Activated naive CD8-positive, alpha-beta T cell treated with anti-CD3 and anti-CD28 coated beads for 36 hours (primary cell): ENCODE measurements around the gene ZFP69B. TPM values are rescaled to one million over a fixed set of nuclear protein-coding genes. Genes with fewer than 3 reads are reported as not detected.

Experiments
- DNase-seq: peaks from one replicate; pipeline ENCODE4 v3.0.0; 2021
- H3K27ac Mint-ChIP-seq: one replicate; pipeline ENCODE4 v1.8.0; 2022; ENCODE audit warnings: mild to moderate bottlenecking, moderate library complexity, mixed read lengths
- H3K27me3 Mint-ChIP-seq: one replicate; pipeline ENCODE4 v1.8.0; 2022; ENCODE audit warnings: mild to moderate bottlenecking, mixed read lengths
- H3K36me3 Mint-ChIP-seq: one replicate; pipeline ENCODE4 v1.8.0; 2021; ENCODE audit warnings: mild to moderate bottlenecking, mixed read lengths
- H3K4me1 Mint-ChIP-seq: one replicate; pipeline ENCODE4 v1.8.0; 2021; ENCODE audit warnings: mixed read lengths
- H3K4me3 Mint-ChIP-seq: one replicate; pipeline ENCODE4 v1.8.0; 2022; ENCODE audit warnings: mild to moderate bottlenecking, moderate library complexity, mixed read lengths
- H3K9me3 Mint-ChIP-seq: one replicate; pipeline ENCODE4 v1.8.0; 2022; ENCODE audit warnings: mixed read lengths
- total RNA-seq, 2 experiments: library from RNA; stranded (reverse); gene quantifications; one replicate each; pipeline ENCODE4 v1.2.3, GENCODE V29; 2021

The ZFP69B gene
- total RNA-seq, 2 experiments from 2014 or later: 8.0 to 8.3 TPM

DNA sequence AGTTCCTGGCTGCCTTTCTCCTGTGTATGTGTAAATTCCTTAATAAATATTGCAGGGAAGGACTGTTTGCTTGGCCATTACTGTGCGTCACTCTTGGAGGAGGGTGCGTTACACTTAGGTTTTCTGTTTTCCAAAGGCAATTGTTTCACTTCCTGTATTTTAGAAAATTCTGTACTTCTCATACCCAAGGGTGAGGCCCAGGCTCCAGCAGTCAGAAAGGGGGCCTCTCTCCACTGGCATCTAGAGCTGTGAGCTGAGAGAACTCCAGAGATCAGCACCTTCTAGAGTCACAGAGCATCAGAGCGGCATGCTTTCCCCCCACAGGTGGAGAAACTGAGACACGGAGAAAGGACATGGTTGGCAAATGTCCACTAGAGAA lies 27.0 kb upstream of the ZFP69B start:
- H3K27ac Mint-ChIP-seq: no peak overlapping the region
- peaks cover 79% of the 10 kb centered on the region for H3K36me3 Mint-ChIP-seq
- DNase-seq: no peak
- H3K4me1 Mint-ChIP-seq: peaks cover 15% of the 10 kb centered on the region
- H3K27me3 Mint-ChIP-seq: no peaks in the 10 kb centered on the region
- peaks cover 15% of the 10 kb centered on the region for H3K9me3 Mint-ChIP-seq
- H3K4me3 Mint-ChIP-seq: no peak overlapping the region

DNA sequence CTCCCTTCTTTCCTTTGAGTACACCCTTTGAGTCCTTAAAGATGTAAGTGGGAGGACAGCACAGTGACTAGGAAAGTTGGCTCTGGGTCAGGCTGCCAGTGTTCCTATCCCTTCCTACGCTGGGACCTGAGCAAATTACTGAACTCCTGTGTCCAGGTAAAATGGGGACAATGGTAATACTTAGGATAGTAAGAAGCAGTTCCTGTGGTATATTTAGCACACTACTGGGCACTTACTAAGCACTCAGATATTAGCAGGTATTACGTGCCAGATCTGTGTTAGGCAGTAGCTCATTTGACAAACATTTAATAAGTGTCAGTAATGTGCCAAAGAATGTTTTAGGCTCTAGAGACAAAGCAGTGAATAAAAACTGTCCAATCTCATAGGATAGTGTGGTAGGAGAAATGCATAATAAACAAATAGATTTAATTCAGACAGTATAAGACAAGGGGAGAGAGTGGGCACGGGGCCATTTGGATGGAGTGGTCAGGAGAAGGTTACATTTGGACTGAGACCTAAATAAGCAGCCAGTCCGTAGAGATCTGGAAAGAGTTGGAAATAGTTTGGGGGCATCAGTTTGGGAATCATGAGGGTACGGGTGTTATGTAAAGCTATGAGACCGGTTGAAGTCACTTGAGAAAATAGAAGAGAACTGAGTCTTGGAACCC lies 26.2 kb upstream of the ZFP69B start:
- peaks cover 73% of the 10 kb centered on the region for H3K36me3 Mint-ChIP-seq
- H3K27me3 Mint-ChIP-seq: no peaks in the 10 kb centered on the region
- peak overlapping the region; percentile 44 for H3K27ac Mint-ChIP-seq
- H3K9me3 Mint-ChIP-seq: peaks cover 15% of the 10 kb centered on the region
- peaks cover 13% of the 10 kb centered on the region for H3K4me1 Mint-ChIP-seq
- H3K4me3 Mint-ChIP-seq: no peak overlapping the region
- DNase-seq: no peak

DNA sequence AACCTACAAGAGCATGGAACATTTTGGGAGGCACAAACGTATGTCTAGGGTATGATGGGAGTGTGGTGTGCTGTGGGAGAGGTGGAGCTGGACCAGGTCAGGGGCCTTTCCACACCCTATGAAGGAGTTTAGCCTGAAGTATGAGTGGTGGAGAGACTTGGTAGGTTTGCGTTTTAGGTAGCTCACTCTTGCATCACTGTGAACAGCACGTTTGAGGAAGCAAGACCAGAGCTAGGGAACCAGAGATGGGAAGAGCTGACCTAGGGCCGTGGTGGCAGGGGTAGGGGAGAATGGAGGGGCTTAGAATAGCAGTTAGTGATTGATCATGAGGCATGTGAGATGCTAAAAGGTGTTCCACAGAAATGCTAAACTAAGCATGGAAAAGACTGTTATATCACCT lies 25.1 kb upstream of the ZFP69B start:
- no peak for DNase-seq
- Mint-ChIP-seq H3K9me3 (peaks cover 15% of the 10 kb centered on the region), H3K27ac (peak overlapping the region; percentile 9), H3K36me3 (peaks cover 70% of the 10 kb centered on the region), H3K4me1 (peaks cover 11% of the 10 kb centered on the region), H3K4me3 (no peak overlapping the region), H3K27me3 (no peaks in the 10 kb centered on the region)

DNA sequence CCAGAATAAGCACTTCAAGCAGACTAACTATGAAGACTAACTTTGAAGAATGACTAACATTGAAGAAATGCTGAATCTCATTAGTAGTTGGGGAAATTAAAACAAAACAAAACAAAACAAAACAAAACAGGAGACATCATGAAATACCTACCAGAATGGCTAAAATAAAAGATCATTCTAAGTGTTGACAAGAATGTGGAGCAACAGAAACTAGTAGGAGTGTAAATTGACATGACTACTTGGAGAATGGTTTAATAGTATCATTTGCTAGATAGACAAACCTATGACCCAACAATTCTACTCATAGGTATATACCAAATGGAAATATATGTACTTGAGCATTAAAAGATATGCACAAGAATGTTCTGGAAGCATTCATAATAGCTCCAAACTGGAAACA lies 18.9 kb upstream of the ZFP69B start:
- Mint-ChIP-seq H3K4me1 (peaks cover 2% of the 10 kb centered on the region), H3K9me3 (peaks cover 8% of the 10 kb centered on the region), H3K4me3 (no peak overlapping the region), H3K27me3 (no peaks in the 10 kb centered on the region), H3K27ac (no peak overlapping the region), H3K36me3 (peaks cover 27% of the 10 kb centered on the region)
- DNase-seq: no peak

DNA sequence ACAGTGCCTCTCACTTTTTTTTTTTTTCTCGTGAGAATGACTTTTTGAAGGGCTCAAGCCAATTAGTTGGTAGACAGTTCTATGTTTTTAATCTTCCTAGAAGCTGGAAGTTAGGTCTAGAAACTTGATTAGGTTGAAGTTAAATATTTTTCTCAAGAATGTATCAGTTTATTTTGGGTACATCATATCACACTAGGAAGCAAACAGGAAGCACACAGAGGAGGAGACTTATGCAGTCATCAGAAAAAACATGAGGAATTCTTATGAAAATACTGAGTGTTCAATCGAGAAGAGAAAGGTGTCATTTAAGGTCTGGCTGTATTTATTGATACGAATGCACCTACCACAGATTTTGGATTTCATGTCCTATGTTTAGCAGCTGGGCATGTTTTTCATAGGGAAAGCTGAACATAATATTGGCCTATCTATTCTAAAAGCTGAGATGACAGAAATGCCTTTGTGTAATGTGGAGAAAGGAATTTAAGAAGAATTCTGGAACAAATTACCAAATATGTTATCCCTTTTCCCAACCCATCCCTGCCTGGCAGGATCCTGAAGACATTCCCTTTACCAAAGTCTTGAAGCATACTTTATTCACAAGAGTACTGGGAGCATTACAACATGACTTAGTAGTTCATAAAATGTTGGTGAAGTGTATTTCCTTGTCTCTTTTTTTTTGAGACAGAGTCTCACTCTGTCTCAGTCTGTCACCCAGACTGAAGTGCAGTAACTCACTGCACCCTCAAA lies 17.5 kb upstream of the ZFP69B start:
- Mint-ChIP-seq H3K4me1 (no peaks in the 10 kb centered on the region), H3K9me3 (peaks cover 4% of the 10 kb centered on the region), H3K4me3 (no peak overlapping the region), H3K36me3 (peaks cover 20% of the 10 kb centered on the region), H3K27ac (no peak overlapping the region), H3K27me3 (no peaks in the 10 kb centered on the region)
- DNase-seq: no peak

DNA sequence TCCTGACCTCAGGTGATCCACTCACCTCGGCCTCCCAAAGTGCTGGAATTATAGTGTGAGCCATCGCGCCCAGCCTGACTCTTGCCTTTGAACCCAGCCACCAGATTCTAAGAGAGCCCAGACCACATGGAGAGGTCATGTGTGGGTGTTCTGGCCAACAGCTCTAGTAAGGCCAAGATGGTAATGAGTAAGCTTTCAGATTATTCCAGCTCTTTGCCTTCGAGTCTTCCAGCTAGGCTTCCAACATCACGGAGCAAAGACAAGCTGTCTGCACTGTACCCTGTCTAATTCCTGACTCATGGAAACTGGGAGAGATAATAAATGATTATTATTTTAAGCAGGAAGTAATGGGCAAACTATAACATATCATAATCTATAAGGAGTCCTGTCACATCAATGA lies 14.8 kb upstream of the ZFP69B start:
- DNase-seq: no peak
- Mint-ChIP-seq H3K4me3 (no peak overlapping the region), H3K27me3 (no peaks in the 10 kb centered on the region)

DNA sequence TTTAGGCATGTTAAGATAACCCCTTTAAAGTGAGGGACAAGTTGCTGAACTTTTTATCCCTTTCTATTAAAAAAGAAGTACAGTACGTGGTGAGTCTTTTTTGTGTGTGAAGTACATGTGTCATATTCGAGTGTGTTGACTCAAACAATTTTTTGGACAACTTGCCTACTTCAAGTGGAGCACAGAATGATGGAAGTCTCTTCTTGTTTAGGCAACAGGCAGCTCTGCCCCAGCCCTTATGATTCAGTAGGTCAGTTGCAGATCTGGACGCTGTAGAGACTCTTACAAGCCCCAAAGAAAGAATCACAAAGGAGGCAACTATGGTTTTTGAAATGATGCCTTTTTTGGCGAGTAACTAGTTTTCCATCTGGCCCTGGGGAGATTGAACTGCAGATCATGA lies 14.4 kb upstream of the ZFP69B start:
- Mint-ChIP-seq H3K4me3 (no peak overlapping the region), H3K4me1 (no peaks in the 10 kb centered on the region), H3K27me3 (no peaks in the 10 kb centered on the region), H3K9me3 (peaks cover 3% of the 10 kb centered on the region), H3K27ac (no peak overlapping the region), H3K36me3 (peaks cover 22% of the 10 kb centered on the region)
- no peak for DNase-seq

More for the DNA sequence above, 14.8 kb upstream of the ZFP69B start:
- Mint-ChIP-seq H3K36me3 (peaks cover 20% of the 10 kb centered on the region), H3K9me3 (peaks cover 3% of the 10 kb centered on the region), H3K27ac (no peak overlapping the region), H3K4me1 (no peaks in the 10 kb centered on the region)

DNA sequence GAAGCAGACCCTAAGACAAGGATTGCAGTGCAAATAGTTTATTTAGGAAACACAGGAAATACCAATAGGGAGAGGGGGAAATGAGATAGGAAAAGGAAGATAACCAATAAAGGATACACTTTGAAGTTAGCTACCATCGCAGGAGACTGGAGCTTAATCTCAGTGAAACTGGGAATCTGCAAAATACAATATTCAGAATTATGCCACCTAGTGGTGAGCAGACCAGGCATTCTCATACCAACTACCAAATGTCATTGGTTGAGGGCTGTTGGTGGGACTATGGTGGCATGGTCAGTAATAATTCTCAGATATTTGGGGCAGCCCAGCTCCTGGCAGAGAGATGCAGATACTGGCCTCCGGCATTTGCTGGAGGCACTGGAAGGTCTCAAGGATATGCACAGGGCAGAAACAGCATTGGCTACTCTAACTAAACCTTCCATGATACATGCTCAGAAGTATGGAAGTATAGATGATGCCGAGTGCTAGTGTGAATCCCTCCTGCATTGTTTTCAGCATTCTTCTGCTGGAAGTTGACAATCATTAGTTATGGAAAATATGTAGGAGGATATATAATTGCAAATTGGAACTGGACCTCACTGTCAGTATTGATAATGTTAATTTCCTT lies 11.8 kb upstream of the ZFP69B start:
- DNase-seq: no peak
- Mint-ChIP-seq H3K27me3 (no peaks in the 10 kb centered on the region), H3K4me3 (no peak overlapping the region), H3K9me3 (no peaks in the 10 kb centered on the region), H3K4me1 (no peaks in the 10 kb centered on the region), H3K27ac (no peak overlapping the region), H3K36me3 (peaks cover 21% of the 10 kb centered on the region)

DNA sequence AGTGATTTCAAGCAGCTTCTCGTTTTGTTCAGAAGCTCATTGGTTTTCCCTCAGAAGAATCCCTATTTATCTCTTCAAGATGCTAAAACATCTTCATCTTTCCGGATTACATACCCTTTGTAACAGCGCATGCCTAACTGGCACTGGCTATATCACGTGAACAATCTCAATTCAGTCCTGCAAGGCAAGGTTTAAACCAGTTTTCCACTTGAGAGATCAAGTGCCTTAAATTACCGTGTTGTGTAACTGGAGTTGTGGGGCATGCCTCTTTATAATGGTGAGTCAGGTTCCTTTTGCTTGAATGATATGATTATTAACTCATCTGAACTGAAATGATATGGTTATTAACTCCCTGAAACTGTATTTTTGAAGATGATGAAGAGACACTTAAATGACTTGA lies 11.0 kb upstream of the ZFP69B start:
- peaks cover 17% of the 10 kb centered on the region for H3K36me3 Mint-ChIP-seq
- no peak overlapping the region for H3K27ac Mint-ChIP-seq
- no peaks in the 10 kb centered on the region for H3K9me3 Mint-ChIP-seq
- H3K4me3 Mint-ChIP-seq: no peak overlapping the region
- no peaks in the 10 kb centered on the region for H3K27me3 Mint-ChIP-seq
- no peaks in the 10 kb centered on the region for H3K4me1 Mint-ChIP-seq
- DNase-seq: no peak

DNA sequence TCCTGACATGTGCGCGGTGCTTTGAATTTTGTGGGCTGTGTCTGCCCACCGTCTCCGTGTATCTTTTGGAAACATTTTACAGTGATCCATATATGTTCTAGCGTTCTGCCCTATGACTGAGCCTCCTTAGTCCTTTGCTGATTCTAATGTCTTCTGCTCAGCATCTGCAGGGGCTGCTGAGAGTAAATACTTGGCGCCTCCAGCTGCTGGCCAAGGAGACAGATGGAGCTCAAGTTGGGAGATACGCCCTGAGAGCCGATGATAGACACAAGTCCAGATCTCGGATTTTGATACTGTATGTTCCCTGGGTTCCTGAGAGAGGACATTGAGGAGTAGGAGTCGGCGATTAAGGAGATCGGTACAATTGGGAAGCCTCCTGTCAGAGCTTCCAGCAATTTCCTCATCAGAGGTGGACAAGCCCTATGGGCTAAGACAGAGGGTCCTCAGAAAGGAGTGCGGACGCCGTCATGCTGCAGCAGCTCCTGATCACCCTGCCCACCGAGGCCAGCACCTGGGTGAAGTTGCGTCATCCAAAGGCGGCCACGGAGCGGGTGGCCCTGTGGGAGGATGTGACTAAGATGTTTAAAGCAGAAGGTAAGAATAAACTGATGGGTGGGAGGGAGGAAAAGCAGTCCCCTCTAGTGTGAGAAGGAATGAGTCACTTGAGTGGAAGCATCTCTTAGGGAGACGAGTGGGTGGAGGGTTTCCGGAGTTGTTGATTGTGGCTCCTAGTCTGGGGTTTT lies 390 bp downstream of the ZFP69B start:
- DNase-seq: peak; percentile 89
- H3K4me3 Mint-ChIP-seq: peak overlapping the region; percentile 86
- H3K4me1 Mint-ChIP-seq: peaks cover 29% of the 10 kb centered on the region
- H3K27ac Mint-ChIP-seq: peak overlapping the region; percentile 97
- peaks cover 46% of the 10 kb centered on the region for H3K9me3 Mint-ChIP-seq
- no peaks in the 10 kb centered on the region for H3K27me3 Mint-ChIP-seq
- peaks cover 70% of the 10 kb centered on the region for H3K36me3 Mint-ChIP-seq

DNA sequence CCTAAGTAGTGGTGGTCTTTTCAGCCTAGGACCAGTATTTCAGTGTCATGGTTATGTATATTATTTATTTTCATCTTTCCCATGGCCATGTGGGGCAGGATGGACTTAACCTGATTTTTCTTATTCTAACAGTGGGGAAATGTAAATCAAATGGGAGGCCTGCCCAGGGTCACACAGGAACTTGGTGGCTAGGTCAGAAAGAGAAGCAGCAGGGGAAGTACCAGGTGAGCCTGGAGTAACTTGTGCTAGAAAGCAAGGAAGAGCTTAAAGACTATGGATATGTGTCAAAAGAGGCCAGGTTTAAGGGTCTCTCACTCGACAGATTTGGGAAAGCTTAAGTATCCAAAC lies 936 bp downstream of the ZFP69B start:
- Mint-ChIP-seq H3K4me3 (peak overlapping the region; percentile 86), H3K27ac (peak overlapping the region; percentile 97)
- DNase-seq: no peak

DNA sequence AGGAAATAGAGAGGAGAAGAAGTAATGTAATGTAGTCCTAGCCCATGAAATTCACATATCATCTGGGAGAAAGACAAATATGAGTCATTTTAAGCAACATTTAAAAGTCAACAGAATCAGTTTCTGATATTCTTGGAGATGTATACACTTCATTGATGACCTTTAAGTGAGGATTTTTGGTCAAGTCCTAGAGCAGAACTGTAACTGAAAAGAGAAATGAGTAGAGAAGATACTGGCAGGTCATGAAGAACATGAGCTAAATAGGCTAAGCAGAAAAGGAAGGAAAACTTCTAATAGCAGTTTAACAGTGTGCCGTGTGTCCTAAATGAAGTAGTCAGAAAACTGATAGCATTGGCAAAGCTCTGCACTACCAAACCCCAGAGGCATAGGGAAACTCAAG lies 4.6 kb downstream of the ZFP69B start:
- no peak for DNase-seq
- peaks cover 88% of the 10 kb centered on the region for H3K36me3 Mint-ChIP-seq
- H3K9me3 Mint-ChIP-seq: peaks cover 73% of the 10 kb centered on the region
- no peaks in the 10 kb centered on the region for H3K27me3 Mint-ChIP-seq
- H3K4me3 Mint-ChIP-seq: no peak overlapping the region
- peak overlapping the region; percentile 61 for H3K27ac Mint-ChIP-seq
- peaks cover 26% of the 10 kb centered on the region for H3K4me1 Mint-ChIP-seq

More for the DNA sequence above, 936 bp downstream of the ZFP69B start:
- Mint-ChIP-seq H3K9me3 (peaks cover 45% of the 10 kb centered on the region), H3K4me1 (peaks cover 29% of the 10 kb centered on the region), H3K36me3 (peaks cover 71% of the 10 kb centered on the region), H3K27me3 (no peaks in the 10 kb centered on the region)

DNA sequence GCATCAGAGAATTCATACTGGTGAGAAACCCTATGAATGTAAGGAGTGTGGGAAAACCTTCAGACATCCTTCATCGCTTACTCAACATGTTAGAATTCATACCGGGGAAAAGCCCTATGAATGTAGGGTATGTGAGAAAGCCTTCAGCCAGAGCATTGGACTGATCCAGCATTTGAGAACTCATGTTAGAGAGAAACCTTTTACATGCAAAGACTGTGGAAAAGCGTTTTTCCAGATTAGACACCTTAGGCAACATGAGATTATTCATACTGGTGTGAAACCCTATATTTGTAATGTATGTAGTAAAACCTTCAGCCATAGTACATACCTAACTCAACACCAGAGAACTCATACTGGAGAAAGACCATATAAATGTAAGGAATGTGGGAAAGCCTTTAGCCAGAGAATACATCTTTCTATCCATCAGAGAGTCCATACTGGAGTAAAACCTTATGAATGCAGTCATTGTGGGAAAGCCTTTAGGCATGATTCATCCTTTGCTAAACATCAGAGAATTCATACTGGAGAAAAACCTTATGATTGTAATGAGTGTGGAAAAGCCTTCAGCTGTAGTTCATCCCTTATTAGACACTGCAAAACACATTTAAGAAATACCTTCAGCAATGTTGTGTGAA lies 12.8 kb downstream of the ZFP69B start:
- Mint-ChIP-seq H3K27ac (no peak overlapping the region), H3K9me3 (peaks cover 72% of the 10 kb centered on the region), H3K36me3 (peaks cover 92% of the 10 kb centered on the region), H3K27me3 (no peaks in the 10 kb centered on the region), H3K4me1 (peaks cover 2% of the 10 kb centered on the region), H3K4me3 (no peak overlapping the region)
- no peak for DNase-seq

DNA sequence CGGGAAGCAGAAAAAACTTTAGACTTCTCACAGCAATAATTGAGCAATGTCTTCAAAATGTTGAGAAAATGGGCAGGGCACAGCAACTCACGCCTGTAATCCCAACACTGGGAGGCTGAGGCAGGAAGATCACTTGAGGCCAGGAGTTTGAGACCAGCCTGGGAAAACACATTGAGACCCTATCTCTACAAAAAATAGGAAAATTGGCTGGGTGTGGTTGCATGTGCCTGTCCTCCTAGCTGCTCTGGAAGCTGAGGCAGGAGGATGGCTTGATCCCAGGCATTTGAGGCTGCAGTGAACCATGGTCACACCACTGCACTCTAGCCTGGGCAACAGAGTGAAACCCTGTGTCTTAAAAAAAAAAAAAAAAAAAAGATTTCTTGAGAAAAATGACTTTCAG lies 19.1 kb downstream of the ZFP69B start:
- no peak for DNase-seq
- Mint-ChIP-seq H3K36me3 (peaks cover 66% of the 10 kb centered on the region), H3K9me3 (peaks cover 77% of the 10 kb centered on the region), H3K27ac (no peak overlapping the region), H3K27me3 (no peaks in the 10 kb centered on the region), H3K4me1 (no peaks in the 10 kb centered on the region), H3K4me3 (no peak overlapping the region)

DNA sequence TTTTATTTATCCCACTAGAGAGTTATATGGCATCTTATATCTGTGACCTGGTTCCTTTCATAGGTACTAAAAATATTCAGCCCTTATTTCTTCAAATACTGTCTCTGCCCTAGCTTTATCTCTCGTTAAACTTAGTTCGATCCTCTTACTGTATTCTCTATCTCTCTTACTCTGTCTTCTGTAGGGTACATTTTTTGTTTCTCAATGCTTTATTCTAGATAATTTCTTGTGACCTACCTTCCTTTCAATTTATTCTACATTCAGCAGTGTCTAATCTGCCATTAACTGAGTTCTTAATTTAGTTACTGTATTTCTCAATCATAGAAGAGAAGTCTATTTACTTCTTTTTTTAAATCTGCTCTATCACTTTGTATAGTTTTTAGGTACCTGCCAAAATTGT lies 25.0 kb downstream of the ZFP69B start:
- no peaks in the 10 kb centered on the region for H3K27me3 Mint-ChIP-seq
- no peak for DNase-seq
- peaks cover 14% of the 10 kb centered on the region for H3K4me1 Mint-ChIP-seq
- peaks cover 59% of the 10 kb centered on the region for H3K9me3 Mint-ChIP-seq
- H3K36me3 Mint-ChIP-seq: peaks cover 38% of the 10 kb centered on the region
- no peak overlapping the region for H3K4me3 Mint-ChIP-seq
- no peak overlapping the region for H3K27ac Mint-ChIP-seq
